Amygdala (tissue), 56 donors: ENCODE results near the gene ADGRE1.
"Not testable (repeated sequence)": the region's sequence is repeated elsewhere in the genome, so short reads cannot be mapped to it uniquely, and the experiment has no call there.

Experiments used
- DNase-seq, 56 donors: peaks; one replicate each; lab custom pipeline; 2025; lab: John Stamatoyannopoulos, UW

ADGRE1 gene

DNA sequence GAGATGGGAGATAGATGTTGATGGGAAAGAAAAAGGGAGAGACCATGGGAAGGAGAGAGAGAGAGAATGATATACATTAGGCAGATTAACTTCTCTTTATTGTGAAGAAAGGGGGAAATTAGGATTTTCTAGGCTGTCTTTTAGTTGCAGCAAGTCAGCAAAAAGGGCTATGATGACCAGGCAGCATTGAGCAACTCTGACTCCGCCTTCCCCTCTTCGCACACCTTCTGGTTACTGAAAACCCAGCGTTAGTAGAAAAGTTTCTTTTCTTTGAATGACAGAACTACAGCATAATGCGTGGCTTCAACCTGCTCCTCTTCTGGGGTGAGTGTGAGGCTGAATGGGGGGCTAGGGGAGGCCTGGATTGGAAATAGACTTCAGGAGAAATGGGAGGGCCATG, at the start of gene ADGRE1:
Gene ADGRE1, plus strand, starts transcription at position 264 of the 400 bp plus-strand sequence. Its CDS starts 30 bp downstream, at position 294.
- no peak for DNase-seq

- DNase-seq, result no peak
These were observed 49.2 kb upstream of the ADGRE1 start for GRCh38 chr19:6838062-6838655.

- no peak for DNase-seq
These were observed 44.3 kb upstream of the ADGRE1 start for GRCh38 chr19:6842871-6843607.

- DNase-seq, result no peak
These were observed 39.6 kb upstream of the ADGRE1 start for GRCh38 chr19:6847828-6848200.

- DNase-seq, result no peak
These were observed 38.4 kb upstream of the ADGRE1 start for GRCh38 chr19:6848986-6849385.

DNA sequence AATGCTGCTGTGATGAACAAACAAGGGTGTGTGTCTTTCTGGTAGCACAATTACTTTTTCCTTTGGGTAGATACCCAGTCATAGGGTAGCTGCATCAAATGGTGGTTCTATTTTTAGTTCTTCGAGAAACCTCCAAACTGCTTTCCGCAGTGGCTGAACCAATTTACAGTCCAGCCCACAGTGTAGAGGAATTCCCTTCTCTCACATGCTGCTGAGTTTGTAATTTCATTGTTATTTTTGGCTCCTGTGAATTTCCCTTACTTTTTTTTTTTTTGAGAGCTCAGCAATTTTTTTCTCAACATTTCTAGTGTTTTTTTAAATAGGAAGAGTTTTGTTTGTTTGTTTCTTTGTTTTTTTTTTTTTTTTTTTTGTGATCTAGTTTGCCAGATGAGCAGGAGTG, 37.5 kb upstream of the ADGRE1 start:
- DNase-seq, result no peak

DNA sequence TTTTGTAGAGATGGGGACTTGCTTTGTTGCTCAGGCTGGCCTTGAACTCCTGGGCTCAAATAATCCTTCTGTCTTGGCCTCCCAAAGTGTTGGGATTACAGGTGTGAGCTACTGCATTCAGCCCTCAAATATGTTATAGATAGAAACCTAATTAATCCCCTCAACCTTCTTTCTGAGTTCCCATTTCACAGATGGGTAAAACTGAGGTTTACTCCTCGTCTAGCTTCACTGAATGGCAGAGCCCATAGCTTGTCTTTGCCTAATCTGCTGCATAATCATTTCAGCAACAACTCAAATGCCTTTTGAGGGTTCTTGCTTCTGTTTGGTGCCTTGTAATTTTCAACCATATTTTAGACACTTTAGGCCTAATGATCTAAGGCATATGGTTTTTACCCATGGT, 36.0 kb upstream of the ADGRE1 start:
- no peak for DNase-seq

GRCh38 chr19:6852001-6852400, 35.4 kb upstream of the ADGRE1 start:
- DNase-seq, result no peak

- DNase-seq, result no peak
These were observed 33.5 kb upstream of the ADGRE1 start for GRCh38 chr19:6853868-6854267.

DNA sequence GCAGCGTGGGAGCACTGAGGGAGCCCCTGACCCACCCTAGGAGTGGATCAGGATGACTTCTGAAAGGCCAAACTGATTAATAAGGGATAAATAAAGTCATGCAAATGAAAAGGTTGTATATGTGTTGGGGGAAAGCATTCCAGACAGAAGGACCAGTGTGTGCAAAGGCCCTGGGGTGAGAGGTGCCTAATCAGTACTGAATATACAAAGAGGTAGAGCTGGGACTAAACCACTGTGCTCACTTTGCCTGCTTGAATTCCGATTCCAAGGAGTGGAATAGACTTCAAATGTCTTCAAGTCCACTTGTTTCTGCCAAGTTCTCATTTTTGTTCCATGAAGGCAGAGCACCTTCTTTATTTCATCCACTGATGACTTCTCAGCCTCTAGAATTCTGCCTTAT, 32.6 kb upstream of the ADGRE1 start:
- no peak for DNase-seq

GRCh38 chr19:6856749-6857372, 30.5 kb upstream of the ADGRE1 start:
- DNase-seq, result peak in 18 of 56 donors; percentile 1 to 50 (median 18)

DNA sequence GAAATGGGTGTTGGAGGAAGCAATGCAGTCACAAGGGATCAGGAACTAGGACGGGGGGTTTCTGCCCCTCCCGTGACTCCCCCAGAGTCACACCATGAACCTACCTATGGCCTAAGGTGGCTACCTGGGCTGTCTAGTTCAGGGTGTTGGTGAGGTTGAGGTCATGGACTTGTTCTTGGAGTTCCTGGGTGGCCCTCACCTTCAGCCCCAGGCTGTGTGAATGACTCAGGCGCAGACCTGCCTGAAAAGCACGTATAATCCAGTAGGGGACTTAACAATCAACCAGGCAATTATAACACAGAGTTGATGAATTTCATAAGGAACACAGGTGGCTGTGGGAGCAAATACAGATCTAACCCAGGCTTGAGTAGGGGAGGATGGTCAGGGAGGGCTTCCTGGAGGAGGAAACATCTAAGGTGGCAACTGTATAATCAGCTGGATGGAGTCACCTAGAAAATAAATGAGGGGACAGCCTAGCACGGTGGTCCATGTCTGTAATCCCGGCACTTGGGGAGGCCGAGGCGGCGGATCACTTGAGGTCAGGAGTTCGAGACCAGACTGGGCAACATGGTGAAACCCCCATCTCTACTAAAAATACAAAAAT, 25.6 kb upstream of the ADGRE1 start:
- DNase-seq, result no peak

GRCh38 chr19:6862673-6863078, 24.7 kb upstream of the ADGRE1 start:
- peak in 52 of 56 donors; percentile 2 to 78 (median 38) for DNase-seq

GRCh38 chr19:6864325-6864940, 22.9 kb upstream of the ADGRE1 start:
- DNase-seq, result no peak

- no peak for DNase-seq
These were observed 21.5 kb upstream of the ADGRE1 start for GRCh38 chr19:6865849-6866248.

- DNase-seq, result no peak
These were observed 20.6 kb upstream of the ADGRE1 start for GRCh38 chr19:6866741-6867151.

DNA sequence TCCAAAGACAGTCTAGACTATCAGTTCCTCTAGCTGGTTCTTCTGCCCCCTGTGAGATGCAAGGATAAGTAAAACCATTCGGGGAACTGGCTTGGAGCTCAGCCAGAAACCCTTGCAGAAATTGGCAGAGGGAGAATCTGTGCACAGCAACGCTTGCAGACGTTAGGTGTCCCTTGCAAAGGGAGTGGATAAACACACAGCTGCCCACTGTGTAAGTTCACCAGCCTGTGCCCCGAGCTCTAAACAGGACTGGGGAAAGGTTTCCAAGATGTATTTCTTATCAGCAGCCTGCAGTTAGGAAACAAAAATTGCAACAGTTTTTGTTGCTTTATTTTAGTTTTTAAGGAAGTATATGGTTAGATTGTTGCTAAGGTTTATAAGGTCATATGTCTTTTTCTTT, 19.0 kb upstream of the ADGRE1 start:
- peak in 17 of 56 donors; percentile 3 to 40 (median 6) for DNase-seq

DNA sequence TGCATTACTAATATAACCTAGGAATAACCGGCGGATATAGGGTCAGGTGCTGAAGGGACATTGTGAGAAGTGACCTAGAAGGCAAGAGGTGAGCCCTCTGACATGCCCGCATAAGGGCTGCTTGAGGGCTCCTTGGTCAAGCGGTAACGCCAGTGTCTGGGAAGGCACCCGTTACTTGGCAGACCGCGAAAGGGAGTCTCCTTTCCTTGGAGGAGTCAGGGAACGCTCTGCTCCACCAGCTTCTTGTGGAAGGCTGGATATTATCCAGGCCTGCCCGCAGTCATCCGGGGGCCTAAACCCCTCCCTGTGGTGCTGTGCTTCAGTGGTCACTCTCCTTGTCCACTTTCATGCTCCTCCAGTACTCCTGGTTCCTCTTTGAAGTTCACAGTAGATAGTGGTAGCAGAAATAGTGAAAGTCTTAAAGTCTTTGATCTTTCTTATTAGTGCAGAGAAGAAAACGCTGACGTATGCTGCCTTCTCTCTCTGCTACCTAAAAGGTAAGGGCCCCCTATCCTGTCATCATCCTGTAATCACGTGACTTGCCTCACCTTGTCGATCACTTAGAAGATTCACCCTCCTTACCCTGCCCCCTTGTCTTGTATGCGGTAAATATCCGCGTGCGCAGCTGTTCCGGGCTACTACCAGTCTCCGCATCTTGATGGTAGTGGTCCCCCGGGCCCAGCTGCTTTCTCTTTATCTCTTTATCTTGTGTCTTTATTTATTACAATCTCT, 18.1 kb upstream of the ADGRE1 start:
- DNase-seq, result not testable (repeated sequence)

DNA sequence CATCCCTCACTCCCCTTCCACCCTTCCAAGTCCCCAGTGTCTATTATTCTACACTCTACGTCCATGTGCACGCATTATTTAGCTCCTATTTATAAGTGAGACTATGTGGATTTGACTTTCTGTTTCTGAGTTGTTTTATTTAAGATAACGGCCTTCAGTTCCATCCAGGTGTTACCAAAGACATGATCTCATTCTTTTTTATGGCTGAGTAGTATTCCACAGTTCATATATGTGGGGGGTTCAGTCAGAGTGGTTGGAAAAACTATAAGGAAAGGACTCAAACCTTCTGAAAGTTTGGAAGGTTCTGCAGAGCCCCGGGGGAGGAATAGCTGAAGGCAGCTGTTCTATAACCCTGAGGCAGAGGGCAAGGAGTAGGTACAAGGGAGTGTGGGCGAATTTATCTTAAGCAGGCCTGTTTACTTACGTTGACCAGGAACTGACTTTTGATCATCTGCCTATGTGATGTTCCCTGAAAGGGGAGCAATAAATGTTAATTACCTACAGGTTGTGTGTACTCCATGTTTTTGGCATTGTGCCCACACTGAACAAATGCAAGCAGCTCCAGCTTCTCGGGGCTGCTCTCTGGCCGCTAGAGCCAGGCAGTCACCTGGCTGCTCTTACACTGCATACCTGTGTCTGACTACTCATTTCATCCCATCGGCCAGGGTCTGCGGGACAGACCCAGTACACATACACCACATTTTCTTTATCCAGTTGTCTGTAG, 13.5 kb upstream of the ADGRE1 start:
- DNase-seq, result no peak

GRCh38 chr19:6875218-6875617, 12.2 kb upstream of the ADGRE1 start:
- no peak for DNase-seq
